ENCODE data around the gene USP47.

USP47 gene

DNA sequence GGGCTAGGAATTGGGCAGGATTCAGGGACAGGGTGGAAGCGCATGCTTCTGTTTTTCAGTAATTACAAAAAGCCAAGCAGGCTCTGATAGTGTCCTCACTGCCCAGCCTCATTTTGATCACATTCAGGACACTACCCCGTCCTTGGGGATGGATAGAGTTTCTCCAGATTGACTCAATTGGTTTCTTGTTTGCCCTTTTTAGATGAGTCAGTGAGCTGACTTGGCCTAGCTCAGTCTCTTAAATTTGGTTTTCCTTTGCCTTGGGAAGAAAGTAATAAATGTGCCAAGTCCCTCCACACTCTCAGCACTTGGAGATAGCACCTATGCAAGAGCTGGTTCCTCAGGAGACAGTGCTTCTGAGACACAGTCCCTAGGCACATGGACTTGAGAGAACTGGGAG is 141.2 kb downstream of the USP47 start:
- no peak for DNase-seq

DNA sequence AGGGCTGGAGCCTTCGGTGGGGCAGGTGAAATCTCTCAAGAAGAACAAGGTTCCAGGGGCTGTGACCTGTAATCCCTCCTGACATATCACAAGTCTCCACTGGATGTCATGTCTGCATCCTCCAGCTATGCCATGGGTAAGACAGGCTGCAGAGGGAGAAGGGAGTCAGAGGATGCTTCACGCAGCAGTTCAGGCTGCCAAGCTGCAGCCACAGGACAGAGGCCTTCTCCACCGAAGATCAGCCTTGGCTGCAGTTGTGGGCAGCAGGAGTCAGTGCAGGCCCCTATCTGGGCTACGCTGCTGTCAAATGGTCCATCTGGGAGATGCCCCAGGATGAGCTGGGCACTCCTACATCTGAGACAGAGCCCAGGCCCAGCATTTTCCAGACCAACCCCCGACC is 141.7 kb downstream of the USP47 start:
- no peak for DNase-seq

DNA sequence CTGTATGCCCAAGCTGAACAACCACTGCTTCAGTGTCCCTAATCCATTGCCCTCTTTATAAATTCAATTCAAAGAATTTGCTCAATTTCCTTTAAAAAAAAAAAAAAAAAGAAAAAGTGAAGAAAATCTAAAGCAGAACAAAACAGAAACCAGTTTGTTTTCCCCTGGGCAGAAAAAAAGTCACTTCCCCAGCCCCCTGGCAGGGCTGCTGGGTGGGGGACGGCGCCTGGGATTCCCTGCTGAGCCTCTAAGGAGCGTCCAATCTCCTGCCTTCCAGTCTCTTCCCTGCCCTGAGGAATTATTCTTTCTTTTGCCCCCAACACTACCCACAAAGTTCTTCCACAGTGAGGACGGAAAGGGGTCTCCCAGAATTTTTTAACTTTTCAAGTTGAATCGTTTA is 142.8 kb downstream of the USP47 start:
- no peak for DNase-seq

- no peak for DNase-seq
Observed at GRCh38 chr11:11985016-11985715, 143.4 kb downstream of the USP47 start.

DNA sequence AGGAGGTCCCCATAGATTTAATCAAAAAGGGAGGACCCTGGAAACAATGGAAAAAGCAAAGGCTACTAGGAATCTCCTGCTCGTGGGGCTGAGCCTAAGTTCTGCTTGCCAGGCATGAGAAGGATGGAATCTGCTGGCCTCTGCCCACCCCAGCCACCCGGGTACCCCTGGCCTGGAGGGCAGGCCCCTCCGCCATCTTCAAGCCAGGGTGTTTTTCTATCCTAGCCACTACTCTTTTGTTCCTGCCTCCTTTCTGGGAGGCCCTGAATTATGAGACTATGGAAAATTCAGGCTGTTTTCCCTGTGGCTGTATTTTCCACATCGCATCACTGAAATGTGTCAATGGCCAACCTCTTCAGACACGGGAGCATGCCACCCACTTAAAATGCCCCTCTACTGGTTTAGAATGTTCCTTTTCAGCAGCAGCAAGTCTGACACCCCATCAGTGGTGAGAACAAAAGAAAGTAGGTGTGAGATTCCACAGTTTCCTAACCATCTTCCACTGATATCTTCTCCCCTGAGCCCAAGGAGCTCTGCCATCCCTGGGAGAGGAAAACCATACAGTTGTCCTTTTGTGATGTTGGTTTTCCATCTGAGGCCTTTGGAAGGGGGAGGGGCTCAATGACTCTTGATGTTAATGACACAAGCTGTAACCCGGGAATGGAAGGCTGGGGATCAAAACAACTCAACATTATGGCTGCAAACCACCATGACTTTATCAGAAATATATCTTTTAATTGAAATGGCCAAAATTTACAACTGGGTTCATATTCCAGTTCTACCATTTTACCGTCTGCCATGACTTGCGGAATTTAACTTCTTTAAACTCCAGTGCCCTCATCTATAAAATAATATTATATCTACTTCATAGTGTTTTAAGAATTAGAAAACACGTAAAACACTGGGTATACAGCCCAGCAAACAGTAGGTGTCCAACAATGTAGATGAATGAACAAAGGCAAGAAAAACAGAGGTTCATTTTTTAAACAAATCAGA is 144.5 kb downstream of the USP47 start:
- DNase-seq, result no peak

DNA sequence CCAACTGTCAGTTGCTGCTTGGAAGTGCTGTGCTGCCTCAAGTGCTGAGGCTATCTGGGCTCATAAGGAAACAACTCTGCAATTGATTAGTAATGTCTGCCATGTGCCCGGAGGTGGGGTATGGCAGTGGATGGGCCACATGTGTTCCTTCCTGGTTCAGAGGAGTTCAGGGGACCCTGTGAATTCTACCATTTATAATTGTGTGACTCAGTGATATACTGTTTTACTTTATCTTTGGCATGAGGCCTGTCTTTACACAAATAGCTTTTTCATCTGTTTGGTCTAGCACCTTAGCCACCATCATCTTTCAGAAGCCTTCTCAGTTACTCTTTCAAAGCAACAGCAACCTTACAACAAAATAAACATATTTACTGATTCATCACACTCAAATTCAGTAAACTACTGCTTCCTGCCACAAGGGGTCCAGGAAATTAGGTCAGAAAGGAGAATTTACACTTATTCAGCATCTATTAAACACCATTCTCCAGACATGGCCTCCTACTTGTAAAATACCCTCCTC is 145.8 kb downstream of the USP47 start:
- DNase-seq, result no peak

DNA sequence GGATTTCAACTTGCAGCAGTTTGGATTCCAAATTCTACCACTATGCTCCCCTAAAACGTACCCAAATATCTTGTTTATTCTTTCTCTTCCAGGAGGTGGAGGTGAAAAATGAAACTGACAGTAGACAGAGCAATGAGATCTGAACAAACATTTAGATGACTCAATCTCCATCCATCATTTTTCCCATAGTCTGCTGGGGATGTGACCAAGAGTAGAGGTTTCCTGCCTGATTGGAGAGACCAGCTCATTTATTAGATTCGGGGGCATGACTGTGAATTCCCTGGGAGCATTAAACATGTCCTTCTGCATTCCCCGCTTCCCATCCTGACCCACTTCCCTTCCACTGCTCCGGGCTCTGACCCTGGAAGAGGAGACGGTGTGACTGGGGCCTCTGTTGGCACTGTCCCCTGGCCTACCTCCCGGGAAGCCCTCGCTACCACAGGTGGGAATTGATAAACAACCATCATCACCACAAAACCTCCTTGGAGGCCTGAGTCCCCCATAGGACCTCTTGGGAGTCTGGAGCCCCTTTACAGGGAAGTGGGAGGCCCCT is 146.4 kb downstream of the USP47 start:
- DNase-seq, result no peak

DNA sequence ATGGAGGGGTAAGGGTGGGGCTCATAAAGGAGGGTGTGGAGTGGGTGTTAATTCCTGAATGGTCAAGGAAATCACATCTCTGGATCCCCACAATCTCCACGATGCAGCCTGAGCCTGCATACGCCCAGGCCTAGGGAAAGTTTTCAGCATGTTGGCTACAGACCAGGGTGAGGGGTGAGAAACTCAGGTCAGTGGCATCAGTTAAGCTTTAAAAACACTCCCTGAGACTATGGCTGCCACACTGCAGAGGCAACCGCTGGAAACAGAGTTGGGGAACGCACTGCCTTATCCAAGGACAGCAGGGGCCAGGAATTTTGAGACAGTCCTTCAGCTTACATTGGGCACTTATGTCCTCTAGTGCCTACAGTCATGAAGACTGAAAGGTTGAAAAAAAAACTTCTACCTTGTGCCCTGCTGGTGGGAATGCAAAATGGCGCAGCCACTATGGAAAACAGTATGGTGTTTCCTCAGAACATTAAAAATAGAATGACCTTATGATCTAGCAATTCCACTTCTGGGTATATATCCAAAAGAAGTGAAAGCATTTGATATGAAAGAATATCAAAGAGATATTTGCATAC is 147.0 kb downstream of the USP47 start:
- DNase-seq, result no peak

- no peak for DNase-seq
Observed at GRCh38 chr11:11989774-11990744, 148.3 kb downstream of the USP47 start.

DNA sequence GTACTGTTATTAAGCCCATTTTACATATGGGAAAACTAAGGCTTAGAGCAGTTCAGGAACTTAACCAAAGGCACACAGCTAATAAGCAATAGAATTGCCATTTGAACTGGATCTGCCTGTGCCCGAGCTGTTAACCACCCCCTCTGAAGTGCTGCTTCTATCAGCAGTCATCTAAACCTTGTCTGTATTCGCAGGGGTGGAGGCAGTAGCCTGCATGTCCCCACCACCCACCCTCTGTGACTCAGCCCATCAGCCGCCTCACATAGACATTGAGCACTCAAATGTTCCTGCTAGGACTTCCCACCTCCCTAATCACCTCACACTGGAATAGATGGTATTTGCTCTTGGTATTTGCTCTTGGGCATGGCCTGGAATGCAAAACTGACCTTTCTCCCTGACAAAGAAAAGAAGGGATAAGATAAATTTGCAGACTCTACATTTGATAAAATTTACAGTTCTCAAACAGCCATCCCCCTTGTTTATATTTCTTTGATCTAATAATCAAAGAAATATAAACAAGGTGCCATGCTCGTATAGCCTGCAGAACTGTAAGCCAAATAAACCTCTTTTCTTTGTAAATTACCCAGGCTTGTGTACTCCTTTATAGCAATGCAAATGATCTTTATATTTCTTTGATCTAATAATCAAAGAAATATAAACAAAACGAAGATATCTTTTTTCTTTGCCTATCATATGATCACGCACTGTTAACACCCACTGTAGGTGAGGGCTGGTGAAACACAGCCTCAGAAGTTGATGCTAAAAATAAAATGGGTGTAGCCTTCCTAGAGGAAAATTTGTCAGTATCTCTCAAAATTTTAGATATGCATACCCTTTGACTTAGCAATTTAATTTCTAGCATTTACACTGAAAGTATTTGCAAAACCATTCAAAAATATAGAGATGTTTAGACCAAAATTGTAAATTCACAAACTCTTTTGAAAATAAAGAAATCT is 150.8 kb downstream of the USP47 start:
- no peak for DNase-seq

GRCh38 chr11:11993839-11994238 is 152.1 kb downstream of the USP47 start:
- no peak for DNase-seq

- DNase-seq, result no peak
Observed at GRCh38 chr11:11995601-11996000, 153.8 kb downstream of the USP47 start.

DNA sequence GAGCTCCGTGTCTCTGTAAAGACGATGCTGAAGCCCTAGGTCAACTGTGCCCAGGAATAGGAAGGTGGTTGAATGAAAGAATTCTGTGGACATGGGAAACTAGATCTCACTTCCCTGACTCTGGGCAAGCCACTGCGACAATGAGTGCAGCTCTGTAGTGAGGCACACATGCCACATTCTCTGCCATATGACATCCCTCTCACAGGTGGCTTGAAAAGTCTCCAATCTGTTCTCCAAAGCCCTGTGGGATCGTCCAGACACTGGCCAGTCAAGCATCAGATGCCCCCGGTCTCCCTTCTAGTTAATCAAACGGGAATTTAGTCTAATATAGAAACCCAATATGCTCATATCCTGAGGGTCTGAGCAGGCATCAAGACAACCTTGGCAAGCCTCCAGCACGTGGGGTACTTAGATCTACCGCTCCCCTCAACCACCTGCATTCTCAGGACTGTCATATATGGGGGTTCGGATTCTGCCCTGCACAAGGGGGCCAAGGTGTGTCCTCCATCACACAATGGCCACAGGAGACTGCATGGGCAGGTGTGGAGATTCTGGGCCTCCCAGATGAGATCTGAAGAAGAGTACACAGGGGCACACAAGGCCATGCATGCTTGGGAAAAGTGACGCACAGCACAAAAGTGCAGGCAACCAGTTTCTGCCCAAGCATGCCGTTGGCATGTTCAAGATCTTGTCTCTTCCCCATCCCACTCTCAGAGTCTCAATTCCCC is 154.7 kb downstream of the USP47 start:
- DNase-seq, result no peak

GRCh38 chr11:11997049-11997322 is 155.2 kb downstream of the USP47 start:
- no peak for DNase-seq

- DNase-seq, result no peak
Observed at GRCh38 chr11:11998091-11998781, 156.5 kb downstream of the USP47 start.

- DNase-seq, result no peak
Observed at GRCh38 chr11:12001186-12001585, 159.4 kb downstream of the USP47 start.

DNA sequence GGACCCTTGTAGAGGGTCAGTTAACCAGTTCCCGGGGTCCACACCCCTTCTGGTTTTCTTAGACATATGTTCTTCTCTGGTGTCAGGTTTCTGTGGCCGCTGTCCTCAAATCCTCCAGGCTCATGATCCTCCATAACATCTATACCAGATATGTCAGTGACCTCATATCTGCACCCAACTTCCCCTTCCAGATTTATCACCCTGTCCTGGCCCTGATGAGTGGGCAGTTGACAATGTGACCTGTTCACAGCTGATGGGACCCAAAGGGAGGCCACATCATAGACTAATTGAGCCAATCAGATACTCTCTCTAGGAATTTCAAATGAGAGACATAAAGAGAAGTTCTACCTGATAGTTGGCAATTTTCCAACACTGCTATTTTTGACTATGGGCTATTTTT is 161.6 kb downstream of the USP47 start:
- no peak for DNase-seq

DNA sequence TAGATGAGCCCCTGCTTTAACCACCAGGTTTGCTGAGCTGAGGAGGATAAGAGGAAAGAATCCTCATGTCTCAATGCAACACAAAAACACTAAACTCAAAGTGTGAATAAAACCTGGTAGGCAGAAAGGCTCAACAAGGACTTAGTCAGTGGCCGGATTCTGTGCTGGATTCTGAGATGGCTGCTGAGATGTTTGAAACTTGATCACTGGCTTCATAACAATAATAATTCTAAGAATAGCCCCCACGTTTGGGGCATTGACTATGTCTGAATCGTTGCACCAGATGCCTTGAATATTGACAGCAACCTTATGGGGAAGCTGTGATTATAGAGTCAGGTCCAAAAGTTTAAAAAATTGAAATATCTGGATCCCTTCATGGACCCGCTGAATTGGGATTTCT is 162.0 kb downstream of the USP47 start:
- no peak for DNase-seq

DNA sequence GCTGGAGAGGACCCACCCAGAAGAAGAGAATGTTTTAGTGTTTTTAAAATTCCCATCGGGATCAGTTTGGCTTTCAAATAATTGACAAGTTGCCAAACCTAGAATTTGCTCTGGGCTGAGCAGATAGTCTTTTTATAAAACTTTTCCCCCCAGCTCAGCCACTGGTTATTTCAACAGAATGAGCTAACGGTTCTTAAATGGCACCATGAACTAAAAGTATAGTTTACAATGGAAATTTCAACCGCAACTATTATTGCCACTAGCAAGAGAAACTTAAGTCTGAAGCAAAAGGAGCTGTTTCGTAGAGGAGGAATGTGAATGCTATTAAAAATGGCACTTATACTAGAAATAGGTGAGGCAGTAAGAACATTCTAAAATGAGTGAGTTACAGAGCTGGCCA is 163.3 kb downstream of the USP47 start:
- DNase-seq, result no peak

- DNase-seq, result no peak
Observed at GRCh38 chr11:12005476-12005875, 163.7 kb downstream of the USP47 start.

Data from stimulated activated CD4-positive, alpha-beta T cell treated with anti-CD3 and anti-CD28 coated beads, Interleukin-4, amount 100 ng/mL, for 24 hours (primary cell).